ENCODE data around the gene NBPF20.

DNA sequence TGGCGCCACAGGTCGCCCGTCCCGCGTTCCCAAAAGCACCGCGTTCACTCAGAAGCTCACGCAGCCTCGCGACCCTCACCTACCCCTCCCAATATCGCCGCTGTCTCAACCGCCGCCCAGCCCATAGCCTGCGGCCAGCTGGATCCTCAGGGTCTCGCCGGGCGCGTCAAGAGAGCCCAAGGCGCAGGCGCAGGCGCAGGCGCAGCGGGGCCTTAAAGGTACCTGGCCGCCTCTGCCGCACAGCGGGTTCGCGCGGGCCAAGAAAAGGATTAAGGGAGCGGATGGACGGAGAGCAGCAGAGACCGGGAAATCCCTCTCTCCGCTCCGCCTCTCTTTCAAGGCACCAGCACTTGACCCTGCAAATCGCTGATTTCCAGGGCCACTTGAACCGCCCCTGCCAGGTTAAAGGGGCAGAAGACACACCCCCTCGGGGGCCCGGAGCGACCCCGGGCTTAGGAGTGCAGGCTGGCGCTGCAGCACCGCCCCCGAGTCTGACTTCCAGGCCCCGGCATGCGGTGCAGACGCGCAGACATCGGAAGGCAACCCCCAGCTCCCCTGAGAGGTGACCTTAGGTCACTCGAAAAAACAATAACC, at the start of gene NBPF20:
- TF ChIP-seq, protein P1, sequence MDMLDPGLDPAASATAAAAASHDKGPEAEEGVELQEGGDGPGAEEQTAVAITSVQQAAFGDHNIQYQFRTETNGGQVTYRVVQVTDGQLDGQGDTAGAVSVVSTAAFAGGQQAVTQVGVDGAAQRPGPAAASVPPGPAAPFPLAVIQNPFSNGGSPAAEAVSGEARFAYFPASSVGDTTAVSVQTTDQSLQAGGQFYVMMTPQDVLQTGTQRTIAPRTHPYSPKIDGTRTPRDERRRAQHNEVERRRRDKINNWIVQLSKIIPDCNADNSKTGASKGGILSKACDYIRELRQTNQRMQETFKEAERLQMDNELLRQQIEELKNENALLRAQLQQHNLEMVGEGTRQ (CRISPR knock-in tag; IDR thresholded peaks at IDR 0.05) = no peak
- TF ChIP-seq ATF1 (CRISPR knock-in tag; IDR thresholded peaks at IDR 0.05) = no peak
- TF ChIP-seq, protein P2, sequence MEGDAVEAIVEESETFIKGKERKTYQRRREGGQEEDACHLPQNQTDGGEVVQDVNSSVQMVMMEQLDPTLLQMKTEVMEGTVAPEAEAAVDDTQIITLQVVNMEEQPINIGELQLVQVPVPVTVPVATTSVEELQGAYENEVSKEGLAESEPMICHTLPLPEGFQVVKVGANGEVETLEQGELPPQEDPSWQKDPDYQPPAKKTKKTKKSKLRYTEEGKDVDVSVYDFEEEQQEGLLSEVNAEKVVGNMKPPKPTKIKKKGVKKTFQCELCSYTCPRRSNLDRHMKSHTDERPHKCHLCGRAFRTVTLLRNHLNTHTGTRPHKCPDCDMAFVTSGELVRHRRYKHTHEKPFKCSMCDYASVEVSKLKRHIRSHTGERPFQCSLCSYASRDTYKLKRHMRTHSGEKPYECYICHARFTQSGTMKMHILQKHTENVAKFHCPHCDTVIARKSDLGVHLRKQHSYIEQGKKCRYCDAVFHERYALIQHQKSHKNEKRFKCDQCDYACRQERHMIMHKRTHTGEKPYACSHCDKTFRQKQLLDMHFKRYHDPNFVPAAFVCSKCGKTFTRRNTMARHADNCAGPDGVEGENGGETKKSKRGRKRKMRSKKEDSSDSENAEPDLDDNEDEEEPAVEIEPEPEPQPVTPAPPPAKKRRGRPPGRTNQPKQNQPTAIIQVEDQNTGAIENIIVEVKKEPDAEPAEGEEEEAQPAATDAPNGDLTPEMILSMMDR (IDR thresholded peaks at IDR 0.05) = no peak
- TF ChIP-seq CREB1 (CRISPR knock-in tag; IDR thresholded peaks at IDR 0.05) = no peak
- no peak for TF ChIP-seq NFE2L1 (CRISPR knock-in tag; IDR thresholded peaks at IDR 0.05)
- TF ChIP-seq, protein P3, sequence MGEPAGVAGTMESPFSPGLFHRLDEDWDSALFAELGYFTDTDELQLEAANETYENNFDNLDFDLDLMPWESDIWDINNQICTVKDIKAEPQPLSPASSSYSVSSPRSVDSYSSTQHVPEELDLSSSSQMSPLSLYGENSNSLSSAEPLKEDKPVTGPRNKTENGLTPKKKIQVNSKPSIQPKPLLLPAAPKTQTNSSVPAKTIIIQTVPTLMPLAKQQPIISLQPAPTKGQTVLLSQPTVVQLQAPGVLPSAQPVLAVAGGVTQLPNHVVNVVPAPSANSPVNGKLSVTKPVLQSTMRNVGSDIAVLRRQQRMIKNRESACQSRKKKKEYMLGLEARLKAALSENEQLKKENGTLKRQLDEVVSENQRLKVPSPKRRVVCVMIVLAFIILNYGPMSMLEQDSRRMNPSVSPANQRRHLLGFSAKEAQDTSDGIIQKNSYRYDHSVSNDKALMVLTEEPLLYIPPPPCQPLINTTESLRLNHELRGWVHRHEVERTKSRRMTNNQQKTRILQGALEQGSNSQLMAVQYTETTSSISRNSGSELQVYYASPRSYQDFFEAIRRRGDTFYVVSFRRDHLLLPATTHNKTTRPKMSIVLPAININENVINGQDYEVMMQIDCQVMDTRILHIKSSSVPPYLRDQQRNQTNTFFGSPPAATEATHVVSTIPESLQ (CRISPR knock-in tag; IDR thresholded peaks at IDR 0.05) = no peak
- TF ChIP-seq, protein P4, sequence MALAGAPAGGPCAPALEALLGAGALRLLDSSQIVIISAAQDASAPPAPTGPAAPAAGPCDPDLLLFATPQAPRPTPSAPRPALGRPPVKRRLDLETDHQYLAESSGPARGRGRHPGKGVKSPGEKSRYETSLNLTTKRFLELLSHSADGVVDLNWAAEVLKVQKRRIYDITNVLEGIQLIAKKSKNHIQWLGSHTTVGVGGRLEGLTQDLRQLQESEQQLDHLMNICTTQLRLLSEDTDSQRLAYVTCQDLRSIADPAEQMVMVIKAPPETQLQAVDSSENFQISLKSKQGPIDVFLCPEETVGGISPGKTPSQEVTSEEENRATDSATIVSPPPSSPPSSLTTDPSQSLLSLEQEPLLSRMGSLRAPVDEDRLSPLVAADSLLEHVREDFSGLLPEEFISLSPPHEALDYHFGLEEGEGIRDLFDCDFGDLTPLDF (CRISPR knock-in tag; IDR thresholded peaks at IDR 0.05) = no peak
- TF ChIP-seq, protein P5, sequence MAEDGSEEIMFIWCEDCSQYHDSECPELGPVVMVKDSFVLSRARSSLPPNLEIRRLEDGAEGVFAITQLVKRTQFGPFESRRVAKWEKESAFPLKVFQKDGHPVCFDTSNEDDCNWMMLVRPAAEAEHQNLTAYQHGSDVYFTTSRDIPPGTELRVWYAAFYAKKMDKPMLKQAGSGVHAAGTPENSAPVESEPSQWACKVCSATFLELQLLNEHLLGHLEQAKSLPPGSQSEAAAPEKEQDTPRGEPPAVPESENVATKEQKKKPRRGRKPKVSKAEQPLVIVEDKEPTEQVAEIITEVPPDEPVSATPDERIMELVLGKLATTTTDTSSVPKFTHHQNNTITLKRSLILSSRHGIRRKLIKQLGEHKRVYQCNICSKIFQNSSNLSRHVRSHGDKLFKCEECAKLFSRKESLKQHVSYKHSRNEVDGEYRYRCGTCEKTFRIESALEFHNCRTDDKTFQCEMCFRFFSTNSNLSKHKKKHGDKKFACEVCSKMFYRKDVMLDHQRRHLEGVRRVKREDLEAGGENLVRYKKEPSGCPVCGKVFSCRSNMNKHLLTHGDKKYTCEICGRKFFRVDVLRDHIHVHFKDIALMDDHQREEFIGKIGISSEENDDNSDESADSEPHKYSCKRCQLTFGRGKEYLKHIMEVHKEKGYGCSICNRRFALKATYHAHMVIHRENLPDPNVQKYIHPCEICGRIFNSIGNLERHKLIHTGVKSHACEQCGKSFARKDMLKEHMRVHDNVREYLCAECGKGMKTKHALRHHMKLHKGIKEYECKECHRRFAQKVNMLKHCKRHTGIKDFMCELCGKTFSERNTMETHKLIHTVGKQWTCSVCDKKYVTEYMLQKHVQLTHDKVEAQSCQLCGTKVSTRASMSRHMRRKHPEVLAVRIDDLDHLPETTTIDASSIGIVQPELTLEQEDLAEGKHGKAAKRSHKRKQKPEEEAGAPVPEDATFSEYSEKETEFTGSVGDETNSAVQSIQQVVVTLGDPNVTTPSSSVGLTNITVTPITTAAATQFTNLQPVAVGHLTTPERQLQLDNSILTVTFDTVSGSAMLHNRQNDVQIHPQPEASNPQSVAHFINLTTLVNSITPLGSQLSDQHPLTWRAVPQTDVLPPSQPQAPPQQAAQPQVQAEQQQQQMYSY (CRISPR knock-in tag; IDR thresholded peaks at IDR 0.05) = no peak
- TF ChIP-seq CREM (CRISPR knock-in tag; IDR thresholded peaks at IDR 0.05) = no peak
- TF ChIP-seq, protein P6, sequence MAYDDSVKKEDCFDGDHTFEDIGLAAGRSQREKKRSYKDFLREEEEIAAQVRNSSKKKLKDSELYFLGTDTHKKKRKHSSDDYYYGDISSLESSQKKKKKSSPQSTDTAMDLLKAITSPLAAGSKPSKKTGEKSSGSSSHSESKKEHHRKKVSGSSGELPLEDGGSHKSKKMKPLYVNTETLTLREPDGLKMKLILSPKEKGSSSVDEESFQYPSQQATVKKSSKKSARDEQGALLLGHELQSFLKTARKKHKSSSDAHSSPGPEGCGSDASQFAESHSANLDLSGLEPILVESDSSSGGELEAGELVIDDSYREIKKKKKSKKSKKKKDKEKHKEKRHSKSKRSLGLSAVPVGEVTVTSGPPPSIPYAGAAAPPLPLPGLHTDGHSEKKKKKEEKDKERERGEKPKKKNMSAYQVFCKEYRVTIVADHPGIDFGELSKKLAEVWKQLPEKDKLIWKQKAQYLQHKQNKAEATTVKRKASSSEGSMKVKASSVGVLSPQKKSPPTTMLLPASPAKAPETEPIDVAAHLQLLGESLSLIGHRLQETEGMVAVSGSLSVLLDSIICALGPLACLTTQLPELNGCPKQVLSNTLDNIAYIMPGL (CRISPR knock-in tag; IDR thresholded peaks at IDR 0.05) = no peak
